SJCRH30 (cell line): ENCODE results near the gene ATAD2B. TPM values are rescaled to one million over a fixed set of nuclear protein-coding genes. Genes with fewer than 3 reads are reported as not detected.

Source experiments
- DNase-seq, 2 experiments: peaks; one replicate each; pipeline ENCODE4 v3.0.0-alpha.2; 2015 to 2020
- H3K27ac ChIP-seq: fragments of 250-450 bp; sonication (Bioruptor Pico); 2 replicates; pipeline ENCODE4 v1.5.1; 2020; ENCODE audit warnings: mild to moderate bottlenecking, moderate library complexity
- H3K27me3 ChIP-seq: fragments of 250-450 bp; sonication (Bioruptor Pico); 2 replicates; pipeline ENCODE4 v1.5.1; 2020; ENCODE audit warnings: mild to moderate bottlenecking, moderate library complexity
- H3K36me3 ChIP-seq: fragments of 250-450 bp; sonication (Bioruptor Pico); 2 replicates; pipeline ENCODE4 v1.5.1; 2020; ENCODE audit warnings: mild to moderate bottlenecking, moderate library complexity
- H3K4me1 ChIP-seq: fragments of 250-450 bp; sonication (Bioruptor Pico); 2 replicates; pipeline ENCODE4 v1.5.1; 2020; ENCODE audit warnings: mild to moderate bottlenecking, moderate library complexity
- H3K4me3 ChIP-seq: fragments of 250-450 bp; sonication (Bioruptor Pico); 2 replicates; pipeline ENCODE4 v1.5.1; 2020; ENCODE audit warnings: mild to moderate bottlenecking, moderate library complexity
- H3K9me3 ChIP-seq: fragments of 250-450 bp; sonication (Bioruptor Pico); replicated peaks from 2 replicates; pipeline ENCODE4 v1.5.1; 2020; ENCODE audit warnings: mild to moderate bottlenecking, moderate library complexity
- total RNA-seq: library from RNA; depleted of rRNA; stranded (reverse); fragments of >200 nt; shearing (Covaris generic); gene quantifications from 2 replicates; pipeline ENCODE4 v1.2.3, GENCODE V29; 2014

ATAD2B gene
- total RNA-seq, 1 experiment from 2014 or later: 37.5 TPM

GRCh38 chr2:23926290-23926749, 603 bp downstream of the ATAD2B start:
- H3K4me3 ChIP-seq: peak overlapping the region; percentile 95
- peak; percentile 67 to 75 for DNase-seq
- no peaks in the 10 kb centered on the region for H3K9me3 ChIP-seq
- H3K36me3 ChIP-seq: no peaks in the 10 kb centered on the region
- no peaks in the 10 kb centered on the region for H3K27me3 ChIP-seq
- H3K27ac ChIP-seq: peak overlapping the region; percentile 97
- H3K4me1 ChIP-seq: no peaks in the 10 kb centered on the region

- H3K9me3 ChIP-seq: no peaks in the 10 kb centered on the region
- DNase-seq: peak; percentile 65 to 83
These were observed 1.1 kb downstream of the ATAD2B start for GRCh38 chr2:23925702-23926289.

GRCh38 chr2:23924589-23925359, 2.1 kb downstream of the ATAD2B start:
- DNase-seq: peak in 1 of 2 experiments; percentile 48
- Histone ChIP-seq H3K4me3 (peak overlapping the region; percentile 95), H3K27me3 (no peaks in the 10 kb centered on the region), H3K36me3 (no peaks in the 10 kb centered on the region), H3K4me1 (no peaks in the 10 kb centered on the region), H3K9me3 (no peaks in the 10 kb centered on the region), H3K27ac (peak overlapping the region; percentile 97)

More at GRCh38 chr2:23925702-23926289, 1.1 kb downstream of the ATAD2B start:
- peak overlapping the region; percentile 95 for H3K4me3 ChIP-seq
- no peaks in the 10 kb centered on the region for H3K27me3 ChIP-seq
- H3K27ac ChIP-seq: peak overlapping the region; percentile 97
- no peaks in the 10 kb centered on the region for H3K4me1 ChIP-seq
- no peaks in the 10 kb centered on the region for H3K36me3 ChIP-seq

GRCh38 chr2:23918837-23919489, 8.0 kb downstream of the ATAD2B start:
- Histone ChIP-seq H3K4me3 (no peak overlapping the region), H3K36me3 (no peaks in the 10 kb centered on the region), H3K27ac (no peak overlapping the region), H3K9me3 (no peaks in the 10 kb centered on the region), H3K4me1 (peaks cover 13% of the 10 kb centered on the region), H3K27me3 (no peaks in the 10 kb centered on the region)
- DNase-seq: no peak

GRCh38 chr2:23916727-23917405, 10.1 kb downstream of the ATAD2B start:
- Histone ChIP-seq H3K36me3 (no peaks in the 10 kb centered on the region), H3K9me3 (no peaks in the 10 kb centered on the region), H3K4me3 (no peak overlapping the region), H3K4me1 (peaks cover 13% of the 10 kb centered on the region), H3K27me3 (no peaks in the 10 kb centered on the region), H3K27ac (no peak overlapping the region)
- peak in 1 of 2 experiments; percentile 49 for DNase-seq

GRCh38 chr2:23915327-23915726, 11.6 kb downstream of the ATAD2B start:
- Histone ChIP-seq H3K27ac (no peak overlapping the region), H3K36me3 (no peaks in the 10 kb centered on the region), H3K9me3 (no peaks in the 10 kb centered on the region), H3K27me3 (no peaks in the 10 kb centered on the region), H3K4me3 (no peak overlapping the region), H3K4me1 (peaks cover 13% of the 10 kb centered on the region)
- DNase-seq: no peak

GRCh38 chr2:23912054-23912453, 14.9 kb downstream of the ATAD2B start:
- no peak for DNase-seq
- Histone ChIP-seq H3K27ac (no peak overlapping the region), H3K9me3 (no peaks in the 10 kb centered on the region), H3K27me3 (no peaks in the 10 kb centered on the region), H3K36me3 (no peaks in the 10 kb centered on the region), H3K4me3 (no peak overlapping the region), H3K4me1 (peaks cover 13% of the 10 kb centered on the region)

- Histone ChIP-seq H3K9me3 (no peaks in the 10 kb centered on the region), H3K4me1 (no peaks in the 10 kb centered on the region), H3K27me3 (no peaks in the 10 kb centered on the region), H3K36me3 (no peaks in the 10 kb centered on the region), H3K4me3 (no peak overlapping the region), H3K27ac (no peak overlapping the region)
- DNase-seq: peak in 1 of 2 experiments; percentile 15
These were observed 21.8 kb downstream of the ATAD2B start for GRCh38 chr2:23905155-23905554.

GRCh38 chr2:23904692-23905091, 22.2 kb downstream of the ATAD2B start:
- DNase-seq: no peak
- H3K4me3 ChIP-seq: no peak overlapping the region
- H3K36me3 ChIP-seq: no peaks in the 10 kb centered on the region
- no peaks in the 10 kb centered on the region for H3K9me3 ChIP-seq
- H3K27ac ChIP-seq: no peak overlapping the region
- no peaks in the 10 kb centered on the region for H3K4me1 ChIP-seq
- no peaks in the 10 kb centered on the region for H3K27me3 ChIP-seq

GRCh38 chr2:23904215-23904614, 22.7 kb downstream of the ATAD2B start:
- H3K27ac ChIP-seq: no peak overlapping the region
- DNase-seq: no peak
- no peaks in the 10 kb centered on the region for H3K27me3 ChIP-seq
- H3K4me1 ChIP-seq: no peaks in the 10 kb centered on the region
- no peaks in the 10 kb centered on the region for H3K9me3 ChIP-seq
- no peaks in the 10 kb centered on the region for H3K36me3 ChIP-seq
- no peak overlapping the region for H3K4me3 ChIP-seq

- Histone ChIP-seq H3K4me1 (no peaks in the 10 kb centered on the region), H3K9me3 (no peaks in the 10 kb centered on the region), H3K27ac (no peak overlapping the region), H3K27me3 (no peaks in the 10 kb centered on the region), H3K4me3 (no peak overlapping the region), H3K36me3 (no peaks in the 10 kb centered on the region)
- no peak for DNase-seq
These were observed 23.9 kb downstream of the ATAD2B start for GRCh38 chr2:23903034-23903433.

GRCh38 chr2:23901966-23902846, 24.7 kb downstream of the ATAD2B start:
- no peaks in the 10 kb centered on the region for H3K9me3 ChIP-seq
- H3K36me3 ChIP-seq: no peaks in the 10 kb centered on the region
- no peak overlapping the region for H3K27ac ChIP-seq
- no peak overlapping the region for H3K4me3 ChIP-seq
- H3K27me3 ChIP-seq: no peaks in the 10 kb centered on the region
- H3K4me1 ChIP-seq: no peaks in the 10 kb centered on the region
- no peak for DNase-seq

GRCh38 chr2:23900541-23901322, 26.2 kb downstream of the ATAD2B start:
- no peak overlapping the region for H3K4me3 ChIP-seq
- no peak for DNase-seq
- H3K36me3 ChIP-seq: 0 out of 2 replicates have a peak, but pooled peaks cover under 1% of the 10 kb centered on the region
- no peak overlapping the region for H3K27ac ChIP-seq
- no peaks in the 10 kb centered on the region for H3K27me3 ChIP-seq
- no peaks in the 10 kb centered on the region for H3K4me1 ChIP-seq
- no peaks in the 10 kb centered on the region for H3K9me3 ChIP-seq
